ENCODE measurements around the gene SLC16A2.
"Not testable (repeated sequence)": the region's sequence is repeated elsewhere in the genome, so short reads cannot be mapped to it uniquely, and the experiment has no call there.

Gene SLC16A2

DNA sequence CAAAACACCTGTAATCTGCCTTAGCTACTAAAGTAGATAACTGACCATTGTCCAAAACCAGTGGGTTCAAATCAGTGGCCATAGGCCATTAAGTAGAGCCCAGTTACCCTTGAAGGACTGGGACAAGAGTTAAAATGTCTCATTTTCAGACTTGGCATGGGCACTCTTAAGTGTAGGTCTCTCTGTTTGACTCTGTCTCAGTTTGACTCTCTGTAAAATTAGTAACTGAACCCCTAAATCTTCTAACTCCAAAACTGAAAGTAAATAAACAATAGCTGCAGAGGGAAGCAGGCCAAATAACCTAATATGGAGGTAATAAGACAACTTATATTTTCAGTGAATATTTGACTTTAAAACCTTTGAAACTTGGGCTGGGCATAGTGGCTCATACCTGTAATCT, 89.1 kb downstream of the SLC16A2 start:
- no peak for DNase-seq

DNA sequence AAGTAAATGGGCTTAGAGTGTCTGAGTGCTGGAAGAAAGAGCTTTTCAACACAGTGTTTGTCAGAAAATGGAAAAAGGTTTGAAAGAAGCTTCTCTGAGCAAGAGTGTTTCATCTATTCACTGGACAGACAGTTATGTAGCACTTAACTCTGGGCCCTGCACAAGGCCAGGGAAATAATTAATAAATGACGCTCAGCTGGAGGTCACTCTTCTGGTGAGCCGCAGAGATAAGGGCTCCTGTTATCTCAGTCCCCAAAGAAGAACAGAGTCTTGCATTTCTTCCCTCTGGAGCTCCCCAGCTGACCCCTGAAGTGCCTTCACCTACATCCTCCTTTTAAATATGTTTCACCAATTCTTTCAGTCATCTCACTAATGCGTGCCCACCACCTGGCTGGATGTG, 90.4 kb downstream of the SLC16A2 start:
- DNase-seq, result no peak

DNA sequence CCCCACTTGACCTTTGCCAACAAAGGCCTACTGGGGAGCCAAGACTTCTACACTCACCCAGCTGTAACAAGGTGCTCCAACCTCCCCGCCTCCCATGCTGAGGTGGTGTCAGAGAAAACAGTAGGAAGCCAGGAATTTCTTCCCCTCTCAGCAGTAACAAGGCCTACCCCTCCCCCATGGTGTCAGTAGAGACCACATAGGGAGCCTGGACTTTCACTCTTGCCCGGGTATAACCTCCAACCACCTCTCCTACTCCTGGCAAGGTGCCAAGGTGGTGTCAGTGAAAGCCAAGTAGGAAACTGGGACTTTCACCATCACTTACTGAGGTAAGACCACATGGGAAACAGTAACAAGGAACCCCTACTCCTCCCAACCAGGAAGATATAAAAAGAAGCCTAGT, 93.1 kb downstream of the SLC16A2 start:
- DNase-seq, result no peak

DNA sequence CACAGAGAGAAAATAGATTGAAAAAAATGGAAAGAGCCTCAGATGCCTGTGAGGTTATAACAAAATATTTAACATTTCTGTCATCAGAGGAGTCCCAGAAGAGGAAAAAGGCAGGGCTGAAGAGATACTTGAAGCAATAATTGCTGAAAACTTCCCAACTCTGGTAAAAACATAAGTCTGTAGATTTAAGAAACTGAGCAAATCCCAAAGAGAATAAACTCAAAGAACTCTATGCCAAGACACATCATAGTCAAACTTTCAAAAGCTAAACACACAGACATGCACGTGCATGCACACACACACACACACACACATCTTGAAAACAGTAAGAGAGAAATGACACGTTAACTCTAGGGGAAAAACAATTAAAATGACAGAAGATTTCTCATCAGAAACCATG, 94.1 kb downstream of the SLC16A2 start:
- no peak for DNase-seq

DNA sequence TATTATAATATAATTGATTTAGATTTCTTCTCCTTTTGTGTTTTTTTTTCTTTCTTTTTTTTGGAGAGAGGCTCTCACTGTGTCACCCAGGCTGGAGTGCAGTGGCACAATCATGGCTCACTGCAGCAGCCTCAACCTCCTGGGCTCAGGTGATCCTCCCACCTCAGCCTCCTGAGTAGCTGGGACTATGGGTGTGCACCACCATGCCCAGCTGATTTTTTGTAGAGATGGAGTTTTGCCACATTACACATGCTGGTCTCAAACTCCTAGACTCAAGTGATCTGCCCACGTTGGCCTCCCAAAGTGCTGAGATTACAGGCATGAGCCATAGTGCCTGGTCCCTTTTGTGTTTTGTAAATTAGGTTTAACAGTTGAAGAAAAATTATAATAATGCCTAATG, 94.7 kb downstream of the SLC16A2 start:
- DNase-seq, result not testable (repeated sequence)

DNA sequence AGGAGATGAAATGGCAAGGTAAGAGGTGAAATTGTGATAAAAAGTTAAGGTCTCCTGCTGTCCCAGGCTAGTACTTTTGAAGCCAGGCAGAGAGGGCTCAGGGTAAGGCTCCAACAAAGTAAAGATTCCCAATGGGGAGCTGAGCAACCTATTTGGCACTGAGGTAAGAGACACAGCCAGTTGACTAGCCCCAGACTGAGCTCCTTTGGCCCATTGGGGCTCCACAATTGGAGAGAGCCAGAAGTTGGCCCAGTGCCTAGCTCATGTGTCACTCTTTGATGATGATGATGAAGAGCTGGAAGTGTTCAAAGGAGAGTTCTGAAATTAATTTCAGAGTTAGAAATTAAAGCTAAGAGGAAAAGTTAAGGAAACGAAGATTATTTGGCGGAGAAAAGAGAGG, 98.6 kb downstream of the SLC16A2 start:
- DNase-seq, result no peak

DNA sequence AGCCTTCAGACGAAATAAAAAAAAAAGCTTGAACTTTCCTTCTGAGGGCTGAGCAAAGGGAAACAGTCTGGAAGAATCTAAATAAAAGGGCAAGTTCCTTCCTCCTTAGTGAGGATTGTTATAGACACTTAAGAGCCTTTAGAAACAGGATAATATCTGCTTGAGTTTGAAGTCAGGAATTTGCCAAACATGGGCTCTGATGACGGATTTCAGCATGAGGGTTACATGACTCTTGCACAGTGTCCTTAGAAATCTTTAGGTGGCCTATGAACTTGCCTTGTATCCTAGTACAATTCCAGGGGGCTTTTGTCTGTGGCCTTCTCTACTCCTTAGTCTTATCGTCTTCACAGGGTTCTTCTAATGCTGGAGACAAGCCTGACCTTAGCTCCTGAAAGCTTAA, 99.0 kb downstream of the SLC16A2 start:
- DNase-seq, result no peak

DNA sequence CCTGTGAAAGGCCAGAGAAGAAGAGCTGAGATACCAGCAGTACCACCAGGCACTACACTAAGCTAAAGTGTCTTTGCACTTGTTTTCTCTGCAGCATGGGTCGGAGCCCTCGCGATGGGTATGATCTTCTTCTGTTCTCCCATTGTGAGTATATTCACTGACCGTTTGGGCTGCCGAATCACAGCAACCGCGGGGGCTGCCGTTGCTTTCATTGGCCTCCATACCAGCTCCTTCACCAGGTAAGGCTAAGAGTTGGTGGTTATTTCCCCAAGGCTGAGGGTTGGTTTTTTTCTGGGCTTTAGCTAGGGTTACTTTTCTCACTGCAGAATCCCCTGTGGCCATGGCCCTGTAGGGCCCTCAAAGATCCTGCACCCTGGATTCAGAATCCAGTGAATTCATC, 99.6 kb downstream of the SLC16A2 start:
- no peak for DNase-seq

DNA sequence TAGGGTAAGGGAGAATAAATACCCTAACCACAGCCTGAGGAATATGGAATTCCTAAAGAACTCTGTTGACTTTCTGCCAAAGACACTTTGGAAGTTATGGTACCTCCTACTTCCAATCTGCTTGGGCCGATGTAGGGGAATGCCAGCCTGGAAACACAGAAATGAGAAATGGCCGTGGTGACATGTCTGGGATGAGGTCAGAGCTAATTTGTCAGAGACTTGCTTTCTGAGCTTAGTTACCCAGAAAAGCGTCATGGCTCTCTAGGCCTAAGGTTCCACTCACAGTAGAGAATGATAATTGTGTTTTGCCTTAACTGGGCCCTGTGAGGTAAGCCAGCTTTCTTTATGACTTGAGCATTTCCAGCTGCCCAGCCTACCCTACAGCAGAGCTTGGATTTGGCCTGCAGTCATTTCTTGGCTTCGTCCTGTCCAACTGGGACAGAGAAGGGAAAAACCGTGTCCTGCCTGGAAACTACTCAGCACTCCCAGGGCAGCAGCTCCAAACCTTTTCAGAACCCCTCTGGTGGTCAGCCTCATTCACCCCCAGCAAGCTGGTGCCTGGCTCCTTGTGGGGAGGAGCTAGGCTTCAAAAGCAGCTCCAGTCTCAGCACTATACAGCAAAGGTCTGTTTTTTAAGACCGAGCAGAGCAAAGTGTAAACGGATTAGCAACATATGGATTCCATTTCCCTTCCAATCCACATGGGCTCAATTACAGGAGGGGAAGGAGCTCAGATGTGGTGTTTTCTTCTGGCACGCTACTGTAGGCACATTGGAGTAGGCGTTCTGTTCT, 100.9 kb downstream of the SLC16A2 start:
- DNase-seq, result no peak

DNA sequence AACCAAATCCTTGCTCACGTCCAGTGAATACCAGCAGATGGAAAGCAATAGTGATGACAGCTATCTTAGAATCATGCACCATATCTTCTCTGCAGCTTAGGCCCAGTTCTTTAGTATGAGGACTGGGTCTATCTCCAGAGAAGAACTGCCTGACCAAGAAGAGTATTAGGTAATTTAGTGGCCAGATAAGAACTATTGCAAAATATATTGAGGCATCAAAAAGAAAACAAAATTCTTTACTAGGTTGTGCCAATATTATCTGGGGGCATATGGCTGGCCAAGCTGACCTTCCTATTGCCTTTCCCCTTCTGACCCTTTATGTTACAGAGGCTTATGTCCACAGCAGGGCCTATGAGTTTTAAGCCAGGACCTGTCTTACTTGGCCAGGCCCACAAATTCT, 101.9 kb downstream of the SLC16A2 start:
- DNase-seq, result no peak

DNA sequence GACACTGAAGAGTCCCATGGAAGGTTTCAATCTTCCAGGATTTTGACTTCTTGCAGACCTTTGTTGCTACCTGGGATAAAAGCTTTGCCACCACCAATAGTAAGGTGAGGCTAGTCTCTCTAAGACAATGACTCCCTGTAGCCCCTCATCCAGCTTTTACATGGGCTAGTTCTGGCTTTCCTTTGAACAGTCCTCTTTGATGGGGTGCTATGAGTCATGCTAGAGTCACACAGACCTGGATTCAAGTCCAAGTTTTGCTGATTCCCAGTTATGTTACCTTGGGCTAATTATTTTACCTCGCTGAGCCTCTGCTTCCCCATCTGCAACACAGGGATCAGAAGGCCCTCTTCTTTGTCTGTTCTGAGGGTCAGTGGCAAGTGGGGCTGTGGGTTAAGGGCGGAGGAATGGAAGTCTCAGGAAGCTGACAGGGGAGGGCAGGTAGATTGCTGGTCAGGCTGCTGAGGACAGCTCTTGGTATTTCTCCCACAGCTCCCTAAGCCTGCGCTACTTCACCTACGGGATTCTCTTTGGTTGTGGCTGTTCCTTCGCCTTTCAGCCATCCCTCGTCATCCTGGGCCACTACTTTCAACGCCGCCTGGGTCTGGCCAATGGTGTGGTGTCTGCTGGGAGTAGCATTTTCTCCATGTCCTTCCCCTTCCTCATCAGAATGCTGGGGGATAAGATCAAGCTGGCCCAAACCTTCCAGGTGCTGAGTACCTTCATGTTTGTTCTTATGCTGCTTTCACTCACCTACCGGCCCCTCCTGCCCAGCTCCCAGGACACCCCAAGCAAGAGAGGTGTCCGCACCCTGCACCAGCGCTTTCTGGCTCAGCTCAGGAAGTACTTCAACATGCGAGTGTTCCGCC, 102.8 kb downstream of the SLC16A2 start:
- no peak for DNase-seq

DNA sequence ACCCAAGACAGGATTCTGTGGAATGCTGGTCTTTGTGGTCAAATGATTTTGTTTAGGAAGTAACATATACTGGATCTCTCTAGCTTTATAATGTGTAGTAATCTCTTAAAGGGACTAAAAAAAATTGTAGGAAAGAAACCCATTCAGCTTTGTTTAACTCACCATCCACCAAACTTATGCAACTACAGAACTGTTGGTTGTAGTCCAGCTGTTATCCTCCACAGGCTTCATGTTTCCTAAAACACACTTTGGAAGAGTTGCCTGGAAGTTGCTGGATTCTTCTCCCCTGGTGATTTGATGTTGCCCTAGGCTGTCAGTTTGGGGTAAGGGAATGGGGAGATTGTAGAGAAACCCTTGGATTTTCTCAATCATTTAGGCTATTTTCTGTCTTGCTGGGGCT, 103.8 kb downstream of the SLC16A2 start:
- no peak for DNase-seq

DNA sequence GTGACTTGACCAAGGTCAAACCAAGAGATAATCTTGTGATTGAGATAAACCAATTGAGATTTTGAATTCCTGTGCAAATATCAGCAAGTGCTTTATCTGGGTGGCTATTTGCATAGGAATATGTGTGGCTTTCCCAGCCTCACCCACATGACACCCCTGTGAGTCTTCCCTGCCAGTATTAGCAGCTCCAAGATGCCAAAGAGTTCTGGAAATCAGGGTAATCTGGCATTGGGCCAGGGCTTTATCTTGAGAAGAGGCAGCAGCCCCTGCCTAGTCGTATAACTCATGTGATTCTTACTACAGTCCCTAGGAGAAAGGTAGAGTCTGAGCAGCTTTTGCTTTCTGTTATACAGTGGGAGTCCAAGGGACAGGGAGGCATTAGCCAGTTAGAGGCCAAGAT, 105.5 kb downstream of the SLC16A2 start:
- no peak for DNase-seq

DNA sequence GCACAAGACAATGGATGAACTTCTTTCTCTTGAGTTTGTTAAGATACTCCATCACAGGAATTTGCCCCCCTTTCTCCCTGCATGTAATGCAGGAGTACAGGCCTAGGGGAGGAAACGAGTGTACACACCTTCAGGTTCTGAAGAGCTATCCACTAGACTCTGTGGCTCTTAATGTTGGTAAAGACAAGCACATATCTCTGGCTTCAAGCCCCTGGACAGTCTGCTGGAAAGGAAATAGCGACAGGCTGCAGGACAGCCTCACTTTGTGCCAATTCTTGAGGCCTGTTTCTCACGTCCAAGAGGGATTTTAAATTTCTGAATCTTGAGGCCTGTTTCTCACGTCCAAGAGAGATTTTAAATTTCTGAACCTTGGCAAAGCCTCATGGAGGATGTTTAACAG, 106.1 kb downstream of the SLC16A2 start:
- no peak for DNase-seq

DNA sequence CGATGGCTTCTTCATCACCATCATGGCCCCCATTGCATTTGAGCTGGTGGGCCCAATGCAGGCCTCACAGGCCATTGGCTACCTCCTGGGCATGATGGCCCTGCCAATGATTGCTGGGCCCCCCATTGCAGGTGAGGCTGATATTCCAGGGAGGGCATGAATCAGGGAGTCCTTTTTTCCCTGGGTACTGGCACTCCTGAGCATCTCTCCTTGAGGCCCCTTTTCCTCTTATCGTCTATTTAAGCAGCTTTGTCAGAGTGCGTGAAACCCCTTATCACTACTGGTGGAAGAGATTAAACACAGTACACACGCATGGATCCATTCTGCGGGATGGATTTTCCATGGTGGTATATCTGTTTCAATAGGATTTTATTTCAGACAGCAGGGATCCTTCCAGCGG, 108.0 kb downstream of the SLC16A2 start:
- DNase-seq, result no peak

DNA sequence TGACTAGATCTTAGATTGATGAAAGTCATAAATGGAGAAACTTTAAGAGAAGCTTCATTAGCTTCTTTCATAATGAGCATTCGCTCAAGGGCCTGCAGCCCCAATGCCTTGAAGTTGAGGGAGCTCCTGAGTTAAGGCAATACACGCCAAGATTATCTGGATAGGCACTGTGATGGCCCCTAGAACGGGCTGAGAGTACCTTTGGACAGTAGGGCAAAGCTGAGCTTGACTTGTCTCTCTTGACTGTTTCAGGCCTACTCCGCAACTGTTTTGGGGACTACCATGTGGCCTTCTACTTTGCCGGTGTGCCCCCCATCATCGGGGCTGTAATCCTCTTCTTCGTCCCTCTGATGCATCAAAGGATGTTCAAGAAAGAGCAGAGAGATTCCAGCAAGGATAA, 109.8 kb downstream of the SLC16A2 start:
- no peak for DNase-seq

DNA sequence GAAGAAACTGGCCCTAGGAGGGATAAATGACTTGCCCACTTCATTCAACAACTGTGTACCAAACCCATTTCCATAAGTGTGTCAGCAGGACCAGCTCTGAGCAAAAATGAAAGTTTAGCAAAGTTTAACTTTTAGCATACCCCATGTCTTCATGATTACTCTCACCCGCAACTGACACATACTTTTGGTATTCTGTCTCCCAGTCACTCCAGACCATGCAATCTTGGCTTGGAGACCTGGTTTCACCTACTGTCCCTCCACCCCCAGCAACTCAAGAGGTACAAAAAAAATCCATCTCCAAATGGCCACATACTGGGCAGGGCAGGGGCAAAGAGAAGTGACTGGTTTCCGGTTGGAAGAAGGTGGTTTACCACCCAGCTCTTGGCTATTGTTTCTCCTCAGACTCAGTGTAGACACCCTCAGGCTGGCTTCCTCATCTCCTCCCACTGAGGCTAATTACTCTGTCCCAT, 113.3 kb downstream of the SLC16A2 start:
- DNase-seq, result no peak

DNA sequence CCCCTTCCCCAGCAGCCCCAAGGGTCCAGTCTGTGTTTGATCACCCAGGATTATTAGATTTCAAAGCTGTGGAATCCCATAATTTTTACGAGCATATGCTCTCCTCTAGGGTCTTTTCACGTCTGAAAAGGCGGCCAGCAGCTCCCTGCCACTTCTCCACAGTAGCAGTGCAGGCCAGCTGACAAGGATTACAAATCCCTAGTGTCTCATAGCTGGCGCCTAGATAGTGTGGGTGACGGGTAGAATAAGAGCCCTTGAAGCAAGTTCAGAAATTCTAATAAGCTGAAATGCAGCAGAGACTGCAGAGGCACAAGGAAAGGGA, 113.8 kb downstream of the SLC16A2 start:
- DNase-seq, result no peak

DNA sequence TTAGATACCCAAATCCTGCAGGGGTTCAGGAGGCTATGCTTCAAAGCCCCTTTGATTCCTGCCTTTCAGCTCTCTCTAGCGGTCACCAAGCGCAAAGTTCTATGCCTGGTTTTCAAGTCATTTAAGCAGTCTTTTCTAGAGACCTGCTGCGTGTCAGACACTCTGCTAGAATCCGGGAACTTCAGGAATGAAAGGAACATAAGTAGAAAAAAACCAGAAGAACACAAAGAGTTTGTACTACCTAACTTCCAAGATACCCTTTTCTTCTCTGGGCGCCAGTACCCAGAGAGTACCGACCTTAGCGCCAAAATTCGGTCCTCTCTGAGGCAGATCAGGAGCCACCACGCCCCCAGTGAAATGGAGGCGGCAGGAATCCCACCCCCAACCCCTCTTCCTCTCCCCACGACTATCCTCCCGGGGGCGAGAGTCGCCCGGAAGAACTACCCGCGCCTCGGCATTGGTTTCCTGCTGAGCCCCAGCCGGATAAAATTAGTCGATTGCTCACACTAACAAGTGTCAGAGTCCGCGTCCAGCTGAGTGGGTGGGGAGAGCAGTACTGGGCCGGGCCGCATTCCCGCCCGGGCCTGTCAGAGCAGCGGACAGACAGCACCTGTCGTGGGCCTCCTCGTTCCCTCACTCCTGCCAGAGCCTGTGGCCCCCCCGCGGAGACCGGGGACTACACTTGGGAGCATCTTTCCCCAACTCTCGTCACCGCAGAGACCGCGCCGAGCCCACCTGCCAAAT, 114.3 kb downstream of the SLC16A2 start:
- peak; percentile 2 for DNase-seq

DNA sequence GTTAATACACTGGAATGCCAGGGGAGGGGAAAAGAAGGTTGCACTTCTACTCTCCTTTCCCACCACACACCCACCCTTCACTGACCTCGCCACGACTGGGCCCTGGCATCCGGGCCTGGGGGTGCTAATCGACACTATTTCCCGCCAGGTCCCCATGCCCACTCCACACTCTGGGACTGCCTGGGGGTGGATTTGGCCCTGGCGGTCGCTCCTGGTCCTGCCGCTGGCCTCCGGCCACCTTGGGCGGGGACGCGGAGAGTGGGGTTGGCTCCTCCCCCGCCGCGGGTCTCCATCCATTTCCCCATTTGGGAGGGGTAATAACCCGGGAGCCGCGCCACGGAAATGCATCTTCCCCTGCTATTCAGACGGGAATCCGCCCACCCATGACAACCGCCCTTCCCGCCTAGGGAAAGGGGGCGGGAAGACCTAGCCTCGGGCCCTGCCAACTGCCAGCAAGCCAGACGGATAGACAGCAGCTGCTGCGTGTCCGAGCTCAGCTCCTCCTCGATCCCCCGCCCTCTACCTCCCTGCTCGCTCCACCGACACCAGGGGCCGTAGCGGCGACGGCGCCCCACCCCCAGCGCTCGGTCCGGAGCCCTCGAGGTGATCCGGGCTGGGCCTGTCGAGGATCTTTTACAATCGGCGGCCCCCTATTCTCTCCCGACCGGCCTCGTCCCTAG, 115.0 kb downstream of the SLC16A2 start:
- no peak for DNase-seq

DNA sequence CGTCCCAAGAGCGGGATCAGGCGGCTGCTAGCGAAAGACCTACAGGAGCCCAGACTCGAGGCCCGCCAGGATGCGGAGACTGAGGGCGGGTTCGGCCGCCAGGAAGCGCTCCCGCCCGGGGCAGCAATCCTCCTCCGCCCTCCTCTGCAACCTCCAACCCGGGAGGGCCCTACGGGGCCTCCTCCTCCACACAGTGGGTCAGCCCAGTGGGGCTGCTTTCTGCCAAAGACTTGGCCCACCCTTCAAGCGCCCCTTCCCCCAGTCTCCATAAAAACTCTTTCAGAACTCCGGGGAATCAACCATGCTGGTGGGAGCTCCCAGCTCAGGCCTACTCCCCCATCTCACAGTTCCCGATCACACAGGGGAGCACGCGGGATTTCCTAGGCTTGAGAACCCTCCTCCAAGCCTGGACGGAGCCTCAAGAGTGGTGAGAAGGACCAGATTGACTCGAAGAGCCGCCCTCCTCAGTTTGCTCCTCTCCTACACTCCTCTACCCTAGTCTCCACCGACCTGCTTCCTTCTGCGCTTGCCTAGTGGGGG, 115.6 kb downstream of the SLC16A2 start:
- DNase-seq, result no peak

DNA sequence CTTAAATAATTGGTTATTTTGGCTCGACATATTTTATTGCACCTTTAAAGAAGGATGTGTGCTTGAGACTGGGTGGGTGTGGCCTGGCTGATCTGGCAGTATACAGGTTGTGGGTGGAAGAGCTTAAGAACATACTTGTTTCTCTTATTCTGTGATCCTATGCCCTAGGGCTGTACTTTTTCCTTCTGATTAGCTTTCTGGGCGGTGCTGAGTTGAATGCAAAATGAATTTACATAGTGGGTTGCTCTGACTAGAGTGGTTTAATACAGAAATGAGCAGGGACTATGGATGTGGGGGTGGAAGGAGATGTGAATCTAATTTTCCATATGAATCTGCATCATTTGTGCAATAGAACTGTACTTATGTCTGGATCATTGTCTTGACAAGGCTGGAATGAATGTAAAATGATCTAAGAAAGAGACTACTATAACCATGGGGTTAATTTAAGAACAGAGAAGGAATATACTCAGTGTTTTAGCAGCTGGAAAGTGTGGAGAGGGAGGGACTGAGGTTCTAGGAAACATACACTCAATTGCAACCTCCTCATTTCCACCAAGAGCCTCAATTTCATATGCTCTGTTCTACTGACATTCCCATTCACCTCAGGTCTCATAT, 119.4 kb downstream of the SLC16A2 start:
- no peak for DNase-seq
